Liver (tissue), 9 donors: Measurements from ENCODE around the gene ATG10. TPM values are rescaled to one million over a fixed set of nuclear protein-coding genes. Genes with fewer than 3 reads are reported as not detected.

Experiments
- DNase-seq: peaks from one replicate; pipeline ENCODE4 v3.0.0-alpha.2; 2017; ENCODE audit warnings: low spot score
- H3K27ac ChIP-seq, 2 donors: one replicate each; pipeline ENCODE4 v1.7.0; 2013; ENCODE audit warnings: inconsistent platforms in 2 of 2, low read length in 2 of 2, control low read depth in 1 of 2, low read depth in 1 of 2, mild to moderate bottlenecking in 1 of 2
- H3K27me3 ChIP-seq, 4 donors: one replicate each; pipeline versions ENCODE4 v1.6.1 to v1.7.0; 2013; ENCODE audit warnings: low read length in 3 of 4, inconsistent platforms in 1 of 4, mild to moderate bottlenecking in 1 of 4, moderate library complexity in 1 of 4; ENCODE audit not compliant: control insufficient read depth in 4 of 4, insufficient read depth in 4 of 4
- H3K36me3 ChIP-seq, 4 donors: one replicate each; pipeline versions ENCODE4 v1.6.1 to v1.7.0; 2013; ENCODE audit warnings: low read length in 3 of 4, mild to moderate bottlenecking in 3 of 4, low read depth in 1 of 4, moderate library complexity in 1 of 4; ENCODE audit not compliant: control insufficient read depth in 4 of 4, insufficient read depth in 3 of 4
- H3K4me1 ChIP-seq, 4 donors: one replicate each; pipeline versions ENCODE4 v1.6.1 to v1.7.0; 2013; ENCODE audit warnings: low read length in 3 of 4, mild to moderate bottlenecking in 3 of 4, moderate library complexity in 1 of 4; ENCODE audit not compliant: control insufficient read depth in 4 of 4, insufficient read depth in 4 of 4
- H3K4me3 ChIP-seq, 3 donors: one replicate each; pipeline versions ENCODE4 v1.6.1 to v1.7.0; 2013; ENCODE audit warnings: low read length in 3 of 3, control low read depth in 1 of 3, low read depth in 1 of 3, mild to moderate bottlenecking in 1 of 3
- H3K9ac ChIP-seq, 2 donors: one replicate each; pipeline ENCODE4 v1.7.0; 2013; ENCODE audit warnings: low read length in 2 of 2, mild to moderate bottlenecking in 2 of 2, moderate library complexity in 2 of 2, control low read depth in 1 of 2, low read depth in 1 of 2
- H3K9me3 ChIP-seq, 4 donors: one replicate each; pipeline versions ENCODE4 v1.6.1 to v1.7.0; 2013; ENCODE audit warnings: low read length in 3 of 4; ENCODE audit not compliant: control insufficient read depth in 4 of 4
- CTCF ChIP-seq: fragments of 150-350 bp; IDR thresholded peaks from 2 replicates; pipeline ENCODE4 v1.5.1; 2017; ENCODE audit warnings: improper control_type of control experiment, low read depth, low read length; ENCODE audit not compliant: missing input control
- EGR1 ChIP-seq, 2 donors: IDR thresholded peaks; 2 replicates each; pipeline ENCODE4 v1.6.1; 2016 to 2018; ENCODE audit warnings: antibody characterized with exemption in 2 of 2, low read depth in 2 of 2
- FOXA1 ChIP-seq: IDR thresholded peaks from 2 replicates; pipeline ENCODE4 v1.6.1; 2016; ENCODE audit warnings: antibody characterized with exemption
- FOXA2 ChIP-seq: IDR thresholded peaks from 2 replicates; pipeline ENCODE4 v1.6.1; 2016; ENCODE audit warnings: antibody characterized with exemption
- GABPA ChIP-seq, 2 donors: IDR thresholded peaks in 1 of 2; conservative IDR thresholded peaks in 1 of 2; 2 replicates each; pipeline ENCODE4 v1.6.1; 2016; ENCODE audit warnings: antibody characterized with exemption in 2 of 2, mild to moderate bottlenecking in 1 of 2, moderate library complexity in 1 of 2
- HNF4A ChIP-seq, 2 donors: conservative IDR thresholded peaks; 2 replicates each; pipeline ENCODE4 v1.6.1; 2016; ENCODE audit warnings: antibody characterized with exemption in 2 of 2, mild to moderate bottlenecking in 2 of 2
- HNF4G ChIP-seq: IDR thresholded peaks from 2 replicates; pipeline ENCODE4 v1.6.1; 2016; ENCODE audit warnings: antibody characterized with exemption
- JUND ChIP-seq, 2 donors: IDR thresholded peaks; 2 replicates each; pipeline ENCODE4 v1.6.1; 2016; ENCODE audit warnings: antibody characterized with exemption in 2 of 2
- MAX ChIP-seq: IDR thresholded peaks from 2 replicates; pipeline ENCODE4 v1.6.1; 2016; ENCODE audit warnings: antibody characterized with exemption
- NR2F2 ChIP-seq: IDR thresholded peaks from 2 replicates; pipeline ENCODE4 v1.6.1; 2016; ENCODE audit warnings: antibody characterized with exemption
- REST ChIP-seq: IDR thresholded peaks from 2 replicates; pipeline ENCODE4 v1.6.1; 2016; ENCODE audit warnings: antibody characterized with exemption, mild to moderate bottlenecking
- RXRA ChIP-seq, 2 donors: IDR thresholded peaks; 2 replicates each; pipeline ENCODE4 v1.6.1; 2017 to 2018; ENCODE audit warnings: antibody characterized with exemption in 2 of 2, mild to moderate bottlenecking in 1 of 2
- SP1 ChIP-seq: IDR thresholded peaks from 2 replicates; pipeline ENCODE4 v1.6.1; 2018; ENCODE audit warnings: antibody characterized with exemption, mild to moderate bottlenecking
- TAF1 ChIP-seq: conservative IDR thresholded peaks from 2 replicates; pipeline ENCODE4 v1.6.1; 2016; ENCODE audit warnings: antibody characterized with exemption, mild to moderate bottlenecking
- YY1 ChIP-seq: IDR thresholded peaks from 2 replicates; pipeline ENCODE4 v1.6.1; 2016; ENCODE audit warnings: antibody characterized with exemption, mild to moderate bottlenecking
- ZBTB33 ChIP-seq: IDR thresholded peaks from 2 replicates; pipeline ENCODE4 v1.6.1; 2016; ENCODE audit warnings: antibody characterized with exemption
- WGBS: extraction: QIAGEN DNeasy Blood & Tissue Kit; methylation state at CpG from one replicate; pipeline ENCODE4 v1.1.7; 2013; 5-methylcytosine and 5-hydroxymethylcytosine counted together
- polyA plus RNA-seq, 2 donors: library from polyadenylated mRNA; stranded (reverse) in 1 of 2; unstranded in 1 of 2; fragments of 200-250 nt in 1 of 2; fragments of >200 nt in 1 of 2; fragmentation: Nextera tagmentation in 1 of 2; extraction: Ambion mirVana in 1 of 2; gene quantifications; one replicate each; pipeline versions ENCODE4 v1.2.1 to v1.2.3, GENCODE V29; 2013 to 2015
- total RNA-seq, 2 donors: library from RNA; depleted of rRNA; stranded (reverse); fragments of >200 nt; gene quantifications; one replicate each; pipeline ENCODE4 v1.2.3, GENCODE V29; 2014
- TF ChIP-seq, protein P1 (sequence below): IDR thresholded peaks from 2 replicates; pipeline ENCODE4 v1.6.1; 2016; ENCODE audit warnings: antibody characterized with exemption
- donor health status: healthy.
- donor health status: healthy.
- donor health status: healthy.
- donor health status: healthy.
- donor health status: healthy.

The ATG10 gene
- total and polyA plus RNA-seq, 4 donors, result 3.1 to 7.8 (median 7.4) TPM

DNA sequence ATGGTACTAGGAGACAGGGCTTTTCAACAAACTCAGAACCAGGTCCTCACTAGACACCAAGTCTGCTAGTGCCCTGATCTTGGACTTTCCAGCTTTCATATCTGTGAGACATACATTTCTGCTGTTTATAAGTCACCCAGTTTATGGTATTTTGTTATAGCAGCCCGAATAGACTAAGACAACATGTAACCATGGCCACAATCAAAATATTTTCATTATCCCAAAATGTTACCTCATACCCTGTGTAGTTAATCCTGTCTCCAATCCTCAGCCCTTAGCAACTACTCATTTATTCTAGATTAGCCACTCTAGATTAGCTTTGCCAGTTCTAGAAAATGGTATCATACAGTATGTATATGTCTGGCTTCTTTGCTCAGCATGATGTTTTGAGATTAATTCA, 6.3 kb upstream of the ATG10 start:
- 67% methylated on average over 1 of the region's 1 CpG for WGBS
- H3K36me3 ChIP-seq, result no peaks in the 10 kb centered on the region
- no peak overlapping the region for H3K27ac ChIP-seq
- no peaks in the 10 kb centered on the region for H3K9me3 ChIP-seq
- H3K9ac ChIP-seq, result no peak overlapping the region
- no peaks in the 10 kb centered on the region for H3K27me3 ChIP-seq
- TF ChIP-seq HNF4G, result no peak
- no peak for TF ChIP-seq JUND (IDR thresholded peaks at IDR 0.05)
- no peak for TF ChIP-seq ZBTB33
- TF ChIP-seq REST, result no peak
- no peak for TF ChIP-seq MAX
- no peak for TF ChIP-seq EGR1 (IDR thresholded peaks at IDR 0.05; ENCODE audit: low read depth in 2 of 2)
- no peak for TF ChIP-seq HNF4A (conservative IDR thresholded peaks at IDR 0.05)
- no peak for TF ChIP-seq GABPA (IDR thresholded peaks at IDR 0.05 in 1 of 2, conservative IDR thresholded peaks at IDR 0.05 in 1 of 2)
- TF ChIP-seq FOXA1, result no peak
- no peak for TF ChIP-seq TAF1
- no peak for TF ChIP-seq FOXA2
- TF ChIP-seq, protein P1, sequence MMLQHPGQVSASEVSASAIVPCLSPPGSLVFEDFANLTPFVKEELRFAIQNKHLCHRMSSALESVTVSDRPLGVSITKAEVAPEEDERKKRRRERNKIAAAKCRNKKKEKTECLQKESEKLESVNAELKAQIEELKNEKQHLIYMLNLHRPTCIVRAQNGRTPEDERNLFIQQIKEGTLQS, result no peak
- no peak for TF ChIP-seq RXRA (IDR thresholded peaks at IDR 0.05)
- no peak for TF ChIP-seq SP1
- no peak overlapping the region for H3K4me3 ChIP-seq
- no peaks in the 10 kb centered on the region for H3K4me1 ChIP-seq
- no peak for DNase-seq

DNA sequence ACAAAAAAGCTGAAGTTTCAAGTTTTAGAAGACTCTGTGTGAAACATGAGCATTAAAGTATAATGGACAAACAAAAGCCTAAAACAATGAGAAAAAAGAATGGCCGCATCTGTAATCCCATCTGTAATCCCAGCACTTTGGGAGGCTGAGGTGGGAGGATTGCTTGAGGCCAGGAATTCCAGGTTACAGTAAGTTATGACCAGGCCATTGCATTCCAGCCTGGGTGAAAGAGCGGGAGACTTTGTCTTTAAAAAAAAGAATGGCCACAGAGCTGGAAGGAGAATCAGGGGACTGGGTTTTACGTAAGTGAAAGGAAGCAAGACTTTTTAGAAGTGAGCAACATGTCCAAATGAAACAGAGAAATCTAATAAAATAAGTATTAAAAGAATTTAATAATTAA, 2.6 kb upstream of the ATG10 start:
- no peaks in the 10 kb centered on the region for H3K27me3 ChIP-seq
- H3K4me1 ChIP-seq, result peaks cover 0 to 8% (median 2%) of the 10 kb centered on the region in 4 donors
- no peak overlapping the region for H3K27ac ChIP-seq
- WGBS, result 98% methylated on average over 3 of the region's 3 CpGs
- TF ChIP-seq TAF1 (no peak), NR2F2 (no peak), FOXA1 (no peak), HNF4A (conservative IDR thresholded peaks at IDR 0.05) (no peak), YY1 (no peak), JUND (IDR thresholded peaks at IDR 0.05) (no peak), MAX (no peak), CTCF (no peak)
- TF ChIP-seq, protein P1, result no peak
- no peak overlapping the region for H3K4me3 ChIP-seq
- no peaks in the 10 kb centered on the region for H3K36me3 ChIP-seq
- no peaks in the 10 kb centered on the region for H3K9me3 ChIP-seq
- no peak for DNase-seq
- H3K9ac ChIP-seq, result no peak overlapping the region
